NCI-H524 (cell line): ENCODE measurements around the gene CAPN9.
"Not testable (repeated sequence)": the region's sequence is repeated elsewhere in the genome, so short reads cannot be mapped to it uniquely, and the experiment has no call there.

Experiments used
- DNase-seq, 2 experiments: peaks; one replicate each; lab custom pipeline; 2025; lab: John Stamatoyannopoulos, UW

The CAPN9 gene, protein sequence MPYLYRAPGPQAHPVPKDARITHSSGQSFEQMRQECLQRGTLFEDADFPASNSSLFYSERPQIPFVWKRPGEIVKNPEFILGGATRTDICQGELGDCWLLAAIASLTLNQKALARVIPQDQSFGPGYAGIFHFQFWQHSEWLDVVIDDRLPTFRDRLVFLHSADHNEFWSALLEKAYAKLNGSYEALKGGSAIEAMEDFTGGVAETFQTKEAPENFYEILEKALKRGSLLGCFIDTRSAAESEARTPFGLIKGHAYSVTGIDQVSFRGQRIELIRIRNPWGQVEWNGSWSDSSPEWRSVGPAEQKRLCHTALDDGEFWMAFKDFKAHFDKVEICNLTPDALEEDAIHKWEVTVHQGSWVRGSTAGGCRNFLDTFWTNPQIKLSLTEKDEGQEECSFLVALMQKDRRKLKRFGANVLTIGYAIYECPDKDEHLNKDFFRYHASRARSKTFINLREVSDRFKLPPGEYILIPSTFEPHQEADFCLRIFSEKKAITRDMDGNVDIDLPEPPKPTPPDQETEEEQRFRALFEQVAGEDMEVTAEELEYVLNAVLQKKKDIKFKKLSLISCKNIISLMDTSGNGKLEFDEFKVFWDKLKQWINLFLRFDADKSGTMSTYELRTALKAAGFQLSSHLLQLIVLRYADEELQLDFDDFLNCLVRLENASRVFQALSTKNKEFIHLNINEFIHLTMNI

DNA sequence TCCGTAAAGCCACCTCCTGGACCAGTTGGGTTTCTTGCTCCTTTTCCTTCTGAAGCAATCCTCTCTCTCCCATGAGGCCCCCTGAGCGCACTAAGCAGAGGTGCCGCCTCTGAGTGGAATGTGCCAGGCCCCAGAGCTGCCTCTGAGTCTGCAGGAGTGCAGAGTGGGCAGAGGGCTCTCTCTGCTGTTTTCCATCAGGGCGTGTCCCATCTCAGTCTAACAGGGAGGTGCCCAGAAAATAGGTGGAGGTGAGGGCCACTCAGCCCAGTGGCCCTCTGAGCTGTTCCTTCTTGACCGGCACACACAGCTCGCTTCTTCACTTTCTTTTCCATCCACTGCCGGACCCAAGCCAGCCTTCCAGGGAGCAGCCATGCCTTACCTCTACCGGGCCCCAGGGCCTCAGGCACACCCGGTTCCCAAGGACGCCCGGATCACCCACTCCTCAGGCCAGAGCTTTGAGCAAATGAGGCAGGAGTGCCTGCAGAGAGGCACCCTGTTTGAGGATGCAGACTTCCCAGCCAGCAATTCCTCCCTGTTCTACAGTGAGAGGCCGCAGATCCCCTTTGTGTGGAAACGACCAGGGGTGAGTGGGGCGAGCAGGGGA, at the start of gene CAPN9:
Gene CAPN9 (plus strand): TSS at position 262 of the 604 bp plus-strand sequence. CDS start 109 bp downstream, at position 371.
- no peak for DNase-seq

- peak in 1 of 2 experiments; percentile 26 for DNase-seq
Observed at GRCh38 chr1:230698130-230698529, 49.1 kb upstream of the CAPN9 start.

DNA sequence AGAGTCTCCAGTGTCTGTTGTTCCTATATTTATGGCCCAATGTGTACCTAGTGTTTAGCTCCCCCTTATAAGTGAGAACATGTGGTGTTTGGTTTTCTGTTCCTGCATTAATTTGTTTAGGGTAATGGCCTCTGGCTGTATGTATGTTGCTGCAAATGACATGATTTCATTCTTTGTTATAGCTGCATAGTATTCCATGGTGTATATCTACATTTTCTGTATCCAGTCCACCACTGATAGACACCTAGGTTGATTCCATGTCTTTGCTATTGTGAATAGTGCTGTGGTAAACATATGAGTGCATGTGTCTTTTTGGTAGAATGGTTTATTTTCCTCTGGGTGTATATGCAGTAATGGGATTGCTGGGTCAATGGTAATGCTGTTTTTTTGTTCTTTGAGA, 48.2 kb upstream of the CAPN9 start:
- not testable (repeated sequence) for DNase-seq

GRCh38 chr1:230699716-230700115, 47.5 kb upstream of the CAPN9 start:
- DNase-seq = no peak

DNA sequence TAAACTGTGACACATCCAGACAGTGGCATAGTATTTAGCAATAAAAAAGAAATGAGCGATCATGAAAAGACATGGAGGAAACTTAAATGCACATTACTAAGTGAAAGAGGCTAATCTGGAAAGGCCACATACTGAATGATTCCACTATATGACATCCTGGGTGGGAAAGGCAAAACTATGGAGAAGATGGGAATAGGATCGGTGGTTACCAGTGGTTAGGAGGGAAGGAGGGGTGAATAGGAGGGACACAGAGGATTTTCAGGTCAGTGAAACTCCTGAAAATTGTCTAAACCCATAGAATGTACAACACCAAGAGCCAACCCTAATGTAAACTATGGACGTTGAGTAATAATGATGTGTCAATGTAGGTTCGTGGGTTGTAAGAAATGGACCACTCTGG, 47.1 kb upstream of the CAPN9 start:
- no peak for DNase-seq

- no peak for DNase-seq
Observed at GRCh38 chr1:230701434-230701833, 45.8 kb upstream of the CAPN9 start.

- DNase-seq = no peak
Observed at GRCh38 chr1:230701895-230702768, 45.1 kb upstream of the CAPN9 start.

DNA sequence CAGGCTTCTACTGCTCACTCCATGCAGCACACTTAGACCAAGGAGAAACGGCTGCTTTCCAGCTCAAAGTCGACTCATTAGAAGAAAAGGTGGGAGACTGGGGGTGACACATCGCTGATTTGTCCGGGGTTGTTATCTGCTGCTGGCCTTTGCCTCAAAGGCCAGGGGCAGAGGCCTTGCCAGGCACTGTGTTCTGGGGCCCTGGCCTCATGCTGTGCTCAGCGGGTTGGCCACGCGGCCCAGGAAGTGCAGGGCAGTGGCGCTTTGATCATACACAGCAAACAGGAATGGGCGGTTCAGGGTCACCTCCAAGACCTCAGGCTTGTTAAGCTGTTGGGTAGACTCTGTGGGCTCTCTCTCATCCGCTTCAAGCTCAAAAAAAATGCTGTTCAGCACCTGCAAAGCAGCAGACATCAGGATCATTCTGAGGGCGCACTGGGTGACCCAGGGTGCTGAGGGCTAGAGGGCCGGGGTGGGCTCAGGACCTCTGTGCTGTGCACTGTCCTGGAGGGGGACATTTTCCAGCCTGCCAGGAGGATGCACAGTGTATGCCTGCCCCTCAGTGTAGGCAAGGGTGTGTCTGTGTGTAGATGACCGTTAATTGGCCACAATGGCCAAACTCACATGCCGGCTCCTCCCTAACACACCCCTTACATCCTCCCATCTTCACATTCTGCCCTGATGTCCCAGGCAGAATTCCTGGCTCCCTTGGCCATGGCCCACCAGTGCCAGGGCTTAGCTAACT, 44.1 kb upstream of the CAPN9 start:
- no peak for DNase-seq

GRCh38 chr1:230703679-230704385, 43.4 kb upstream of the CAPN9 start:
- no peak for DNase-seq

- DNase-seq = no peak
Observed at GRCh38 chr1:230704830-230705229, 42.4 kb upstream of the CAPN9 start.

DNA sequence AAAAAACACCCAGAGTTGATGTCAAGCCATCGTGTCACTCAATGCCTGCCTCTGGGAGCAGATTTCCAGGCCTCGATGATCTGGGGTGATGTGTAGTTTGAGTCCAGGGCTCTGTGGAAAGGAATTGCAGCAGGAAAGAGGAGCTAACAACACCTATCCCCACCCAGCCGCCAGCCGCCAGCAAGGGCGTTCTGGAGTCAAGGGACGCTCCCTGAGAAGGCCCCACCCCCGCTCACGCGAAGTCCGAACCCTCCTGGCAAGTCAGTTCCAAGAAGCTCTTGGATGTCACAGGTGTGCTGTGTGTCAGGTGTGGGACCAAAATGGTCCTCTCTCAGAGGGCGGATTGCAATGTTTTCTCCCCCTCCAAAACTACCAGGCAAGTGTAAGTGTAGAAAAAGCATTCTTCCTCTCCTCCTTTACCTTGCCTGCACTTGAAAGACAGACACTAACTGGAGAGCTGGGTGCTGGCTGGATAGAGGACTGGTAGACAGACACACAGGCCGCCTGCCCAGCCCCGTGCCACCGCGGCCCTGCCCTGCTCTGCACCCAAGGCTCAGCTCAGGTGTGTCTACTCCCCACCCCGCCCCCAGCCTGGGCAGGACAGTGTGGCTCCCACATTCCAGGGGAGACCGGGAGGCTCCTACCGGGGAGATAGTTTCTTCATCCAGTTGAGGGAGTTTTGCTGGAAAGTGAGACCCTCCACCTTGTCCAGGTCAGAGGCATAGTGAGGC, 41.7 kb upstream of the CAPN9 start:
- no peak for DNase-seq

DNA sequence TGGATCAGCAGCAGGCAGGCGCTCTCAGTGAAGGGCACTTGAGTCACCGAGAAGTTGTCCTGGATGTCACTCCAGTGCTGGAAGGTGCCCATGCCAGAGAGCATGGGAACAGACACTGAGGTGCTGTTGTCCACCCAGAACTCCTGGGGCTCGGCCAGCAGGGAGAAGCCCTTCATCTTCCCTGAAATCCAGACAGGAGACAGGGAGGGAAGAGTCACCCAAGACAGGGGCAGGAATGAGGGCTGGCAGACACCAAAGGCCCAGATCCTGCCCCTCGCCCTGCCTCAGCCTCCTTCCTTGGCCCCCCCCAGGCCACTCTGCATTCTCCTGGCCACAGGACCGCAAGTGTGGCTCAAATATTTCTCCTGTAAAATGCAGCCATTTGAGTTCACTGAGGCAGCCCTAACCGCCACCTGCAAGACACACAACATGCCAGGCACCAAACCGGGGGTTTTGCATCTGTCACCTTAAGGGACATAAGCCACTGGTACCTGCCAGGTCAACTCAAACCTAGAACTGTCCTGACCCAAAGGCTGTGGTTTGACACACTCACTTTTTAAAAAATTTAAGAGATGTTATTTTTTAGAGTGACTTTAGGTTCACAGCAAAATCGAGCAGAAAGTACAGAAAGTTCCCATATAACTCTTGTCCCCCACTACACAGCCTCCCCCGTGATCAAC, 41.0 kb upstream of the CAPN9 start:
- DNase-seq = no peak

- no peak for DNase-seq
Observed at GRCh38 chr1:230706887-230707731, 40.1 kb upstream of the CAPN9 start.

GRCh38 chr1:230707732-230708630, 39.2 kb upstream of the CAPN9 start:
- DNase-seq = no peak

DNA sequence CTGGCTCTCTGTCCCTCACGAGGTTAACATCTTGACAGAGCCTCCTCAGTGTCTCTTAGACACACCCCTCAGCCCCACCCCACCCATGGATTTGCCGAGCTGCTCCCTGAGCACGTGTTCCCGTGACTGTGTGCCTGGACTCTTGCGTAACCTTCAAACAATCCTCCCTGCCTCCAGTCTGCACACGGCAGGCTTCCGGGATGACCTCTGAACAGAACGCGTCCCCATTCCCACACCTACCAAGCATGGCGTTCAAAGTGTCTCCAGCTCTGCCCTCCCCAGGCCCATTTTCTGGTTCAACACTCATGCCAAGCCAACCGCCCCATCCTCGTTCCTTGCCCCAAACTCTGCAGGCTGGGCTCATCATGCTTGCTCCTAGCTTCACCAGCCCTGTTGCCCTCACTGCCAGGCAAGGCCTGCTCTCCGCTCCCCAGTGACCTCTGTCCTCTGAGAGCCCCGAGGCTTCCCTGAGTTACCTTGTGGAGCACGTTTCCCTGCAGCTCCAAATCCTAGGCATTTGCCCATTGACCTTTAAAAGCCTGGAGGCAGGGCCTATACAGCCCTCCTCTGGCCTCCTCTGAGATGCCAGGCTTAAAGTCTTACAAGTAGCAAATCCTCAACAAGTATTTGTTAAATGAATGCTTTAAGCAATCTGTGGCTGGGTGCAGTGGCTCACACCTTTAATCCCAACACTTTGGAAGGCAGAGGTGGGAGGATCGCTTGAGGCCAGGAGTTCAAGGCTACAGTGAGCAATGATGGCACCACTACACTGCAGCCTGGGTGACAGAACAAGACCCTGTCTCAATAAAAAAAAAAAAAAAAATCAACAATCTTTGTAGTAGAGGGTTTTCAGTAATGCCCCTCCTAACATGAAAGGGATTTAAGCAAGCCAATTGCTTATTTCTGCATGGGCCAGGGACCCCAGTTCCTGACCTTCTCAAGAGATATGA, 38.3 kb upstream of the CAPN9 start:
- DNase-seq = peak in 1 of 2 experiments; percentile 17
